Smooth muscle cell (in vitro differentiated cells): ENCODE results near the gene OR6C65. TPM values are rescaled to one million over a fixed set of nuclear protein-coding genes. Genes with fewer than 3 reads are reported as not detected.

Experiments used
- DNase-seq: peaks from one replicate; lab custom pipeline; 2025; ENCODE audit not compliant: unreplicated experiment; lab: John Stamatoyannopoulos, UW
- H2AFZ ChIP-seq: fragments of 200-600 bp; sonication (generic); 2 replicates; pipeline ENCODE4 v1.6.0; 2016; ENCODE audit warnings: antibody characterized with exemption, low read depth, mild to moderate bottlenecking
- H3F3A ChIP-seq: fragments of 200-600 bp; sonication (generic); 2 replicates; pipeline ENCODE4 v1.6.0; 2017; ENCODE audit warnings: antibody characterized with exemption, low read depth
- H3K27ac ChIP-seq: fragments of 200-600 bp; sonication (generic); 2 replicates; pipeline ENCODE4 v1.5.1; 2016; ENCODE audit warnings: low read depth, mild to moderate bottlenecking
- H3K27me3 ChIP-seq: fragments of 200-600 bp; sonication (generic); 2 replicates; pipeline ENCODE4 v1.6.1; 2016; ENCODE audit warnings: low read depth, mild to moderate bottlenecking
- H3K36me3 ChIP-seq: fragments of 200-600 bp; sonication (generic); 2 replicates; pipeline ENCODE4 v1.5.1; 2016; ENCODE audit warnings: low read depth
- H3K4me1 ChIP-seq: fragments of 200-600 bp; sonication (generic); 2 replicates; pipeline ENCODE4 v1.5.1; 2016; ENCODE audit warnings: low read depth
- H3K4me2 ChIP-seq: fragments of 200-600 bp; sonication (generic); 2 replicates; pipeline ENCODE4 v1.6.0; 2016; ENCODE audit warnings: mild to moderate bottlenecking
- H3K4me3 ChIP-seq: fragments of 200-600 bp; sonication (generic); 2 replicates; pipeline ENCODE4 v1.5.1; 2016; ENCODE audit warnings: mild to moderate bottlenecking
- H3K79me2 ChIP-seq: fragments of 200-600 bp; sonication (generic); 2 replicates; pipeline ENCODE4 v1.6.0; 2016; ENCODE audit warnings: low read depth, mild to moderate bottlenecking
- H3K9ac ChIP-seq: fragments of 200-600 bp; sonication (generic); 2 replicates; pipeline ENCODE4 v1.6.0; 2016; ENCODE audit warnings: low read depth
- H3K9me3 ChIP-seq: fragments of 200-600 bp; sonication (generic); replicated peaks from 2 replicates; pipeline ENCODE4 v1.5.1; 2016; ENCODE audit warnings: low read depth
- H4K20me1 ChIP-seq: fragments of 200-600 bp; sonication (generic); 2 replicates; pipeline ENCODE4 v1.6.0; 2016; ENCODE audit warnings: low read depth
- CTCF ChIP-seq: fragments of 200-600 bp; sonication (generic); IDR thresholded peaks from 2 replicates; pipeline ENCODE4 v1.5.1; 2017; ENCODE audit warnings: borderline replicate concordance, mild to moderate bottlenecking, antibody characterized with exemption; ENCODE audit not compliant: insufficient read depth, poor library complexity, severe bottlenecking
- WGBS: methylation state at CpG from one replicate; pipeline ENCODE4 v1.1.7; 2016; ENCODE audit warnings: low lambda C conversion rate; 5-methylcytosine and 5-hydroxymethylcytosine counted together
- polyA plus RNA-seq: library from polyadenylated mRNA; unstranded; fragments of >200 nt; fragmentation: Nextera tagmentation; extraction: Ambion mirVana; gene quantifications from 2 replicates; pipeline ENCODE4 v1.2.1, GENCODE V29; 2016
- total RNA-seq: library from RNA; depleted of rRNA; stranded (reverse); fragments of >200 nt; gene quantifications from 2 replicates; pipeline ENCODE4 v1.2.3, GENCODE V29; 2014

OR6C65 gene
- total and polyA plus RNA-seq, 2 experiments from 2014 or later, result not detected

DNA sequence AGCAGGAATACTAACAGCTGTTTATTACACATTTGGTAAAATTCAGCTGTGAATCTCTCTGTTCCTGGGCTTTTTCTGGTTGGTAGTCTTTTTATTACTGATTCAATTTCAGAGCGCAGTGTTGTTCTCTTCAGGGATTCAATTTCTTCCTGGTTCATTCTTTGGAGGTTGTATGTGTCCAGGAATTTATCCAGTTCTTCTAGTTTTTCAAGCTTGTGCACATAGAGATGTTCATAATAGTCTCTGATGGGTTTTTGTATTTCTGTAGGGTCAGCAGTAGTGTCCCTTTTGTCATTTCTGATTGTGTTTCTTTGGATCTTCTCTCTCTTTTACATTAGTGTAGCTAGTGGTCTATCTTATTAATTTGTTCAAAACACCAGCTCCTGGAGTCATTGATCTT is 16.6 kb downstream of the OR6C65 start:
- no peak for TF ChIP-seq CTCF
- 92% methylated on average over 1 of the region's 1 CpG for WGBS

DNA sequence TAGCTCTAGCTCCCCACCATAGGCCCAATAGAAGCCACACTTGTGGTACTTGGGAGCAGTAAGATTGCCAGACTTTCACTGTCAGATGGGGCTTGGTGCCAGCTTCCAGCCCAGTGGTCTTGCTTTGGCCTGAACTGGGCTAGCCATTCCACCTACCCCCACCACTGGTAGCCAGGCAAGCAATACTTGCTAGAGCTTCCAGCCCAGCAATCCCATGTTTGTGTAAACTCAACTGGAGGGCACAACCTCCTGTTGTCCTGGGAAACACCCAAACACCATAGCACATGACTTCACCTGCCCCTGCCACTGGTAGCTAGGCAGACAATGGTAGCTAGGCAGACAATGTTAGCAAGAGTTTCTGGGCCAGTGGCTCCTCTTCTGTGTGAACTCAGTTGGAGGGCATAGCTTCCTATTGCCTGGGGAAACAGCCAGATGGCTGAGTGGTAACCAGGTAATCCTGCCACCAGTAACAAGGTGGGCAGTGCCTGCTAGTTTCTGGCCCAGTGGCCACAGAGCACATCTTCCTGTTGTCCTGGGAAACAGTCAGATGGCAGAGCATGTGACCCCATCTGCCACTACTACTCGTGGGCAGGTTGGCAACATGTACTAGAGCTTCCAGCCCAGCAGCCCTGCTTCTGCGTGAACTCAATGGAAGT is 20.1 kb downstream of the OR6C65 start:
- H3K27me3 ChIP-seq, result no peaks in the 10 kb centered on the region
- no peak overlapping the region for H3K27ac ChIP-seq
- WGBS, result 96% methylated on average over 2 of the region's 2 CpGs
- no peak for TF ChIP-seq CTCF
- no peaks in the 10 kb centered on the region for H3K79me2 ChIP-seq
- H3K4me2 ChIP-seq, result no peak overlapping the region
- H2AFZ ChIP-seq, result no peak overlapping the region
- H3K4me1 ChIP-seq, result peaks cover 3% of the 10 kb centered on the region
- H3K9ac ChIP-seq, result no peak overlapping the region
- DNase-seq, result no peak
- no peaks in the 10 kb centered on the region for H4K20me1 ChIP-seq
- H3K9me3 ChIP-seq, result no peaks in the 10 kb centered on the region
- H3K4me3 ChIP-seq, result no peak overlapping the region
- no peaks in the 10 kb centered on the region for H3F3A ChIP-seq
- H3K36me3 ChIP-seq, result no peaks in the 10 kb centered on the region

More for the DNA sequence above, 16.6 kb downstream of the OR6C65 start:
- Histone ChIP-seq H4K20me1 (no peaks in the 10 kb centered on the region), H3K36me3 (no peaks in the 10 kb centered on the region), H3F3A (no peaks in the 10 kb centered on the region), H3K9ac (no peak overlapping the region), H3K4me1 (peaks cover 7% of the 10 kb centered on the region), H3K4me3 (no peak overlapping the region), H3K79me2 (no peaks in the 10 kb centered on the region), H2AFZ (no peak overlapping the region), H3K4me2 (no peak overlapping the region), H3K27me3 (no peaks in the 10 kb centered on the region), H3K9me3 (no peaks in the 10 kb centered on the region), H3K27ac (no peak overlapping the region)
- DNase-seq, result no peak

DNA sequence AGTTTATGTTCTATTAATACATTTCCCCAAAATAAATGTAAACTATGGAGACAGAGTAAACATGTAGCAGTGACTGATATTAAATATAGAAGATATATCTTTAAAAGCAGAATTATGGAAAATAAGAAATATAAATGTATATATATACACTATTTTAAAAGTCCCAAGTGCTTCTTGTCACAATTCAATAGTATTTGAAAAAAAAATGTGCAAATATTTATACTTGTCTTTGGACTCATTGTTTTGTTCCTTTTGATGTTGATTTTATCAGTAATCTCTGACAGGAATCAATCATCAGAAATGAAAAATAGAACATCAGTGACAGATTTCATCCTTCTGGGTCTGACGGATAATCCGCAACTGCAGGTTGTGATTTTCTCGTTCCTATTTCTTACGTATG is 25.6 kb downstream of the OR6C65 start, which contains the start of gene OR6C76:
Gene OR6C76, plus strand, starts transcription at position 301 of the 400 bp plus-strand sequence. Its CDS starts 0 bp downstream, at position 301.
- 91% methylated on average over 4 of the region's 4 CpGs for WGBS
- H3K36me3 ChIP-seq, result no peaks in the 10 kb centered on the region
- H2AFZ ChIP-seq, result no peak within 1 kb of the TSS
- no peaks in the 10 kb centered on the region for H3F3A ChIP-seq
- no peak for DNase-seq
- no peaks in the 10 kb centered on the region for H4K20me1 ChIP-seq
- H3K4me2 ChIP-seq, result no peak within 1 kb of the TSS
- H3K4me3 ChIP-seq, result no peak within 1 kb of the TSS
- no peaks in the 10 kb centered on the region for H3K79me2 ChIP-seq
- H3K9ac ChIP-seq, result no peak within 1 kb of the TSS
- no peaks in the 10 kb centered on the region for H3K4me1 ChIP-seq
- H3K27me3 ChIP-seq, result no peaks in the 10 kb centered on the region
- no peaks in the 10 kb centered on the region for H3K9me3 ChIP-seq
- no peak for TF ChIP-seq CTCF
- H3K27ac ChIP-seq, result no peak within 1 kb of the TSS
